WERI-Rb-1 (cell line): ENCODE measurements around the gene KCNJ5.

Experiments used
- DNase-seq: peaks from one replicate; pipeline ENCODE4 v3.0.0-alpha.2; 2020
- H3K27ac ChIP-seq: fragments of 250-450 bp; sonication (Bioruptor Pico); 2 replicates; pipeline ENCODE4 v1.5.1; 2020; ENCODE audit warnings: mild to moderate bottlenecking, moderate library complexity
- H3K27me3 ChIP-seq: fragments of 250-450 bp; sonication (Bioruptor Pico); 2 replicates; pipeline ENCODE4 v1.5.1; 2021; ENCODE audit warnings: mild to moderate bottlenecking, low read depth, moderate library complexity; ENCODE audit not compliant: insufficient read depth, severe bottlenecking
- H3K36me3 ChIP-seq: fragments of 250-450 bp; sonication (Bioruptor Pico); 2 replicates; pipeline ENCODE4 v1.5.1; 2020; ENCODE audit warnings: mild to moderate bottlenecking, moderate library complexity
- H3K4me3 ChIP-seq: 2 replicates; pipeline ENCODE4 v1.5.1; 2011; ENCODE audit warnings: low read depth, mild to moderate bottlenecking, control low read depth, low read length
- H3K9me3 ChIP-seq: fragments of 250-450 bp; sonication (Bioruptor Pico); 2 replicates; pipeline ENCODE4 v1.5.1; 2021; ENCODE audit warnings: mild to moderate bottlenecking, moderate library complexity; ENCODE audit not compliant: severe bottlenecking
- TF ChIP-seq, protein P1 (sequence below): IDR thresholded peaks from 2 replicates; pipeline ENCODE4 v1.5.1; 2011; ENCODE audit warnings: low read depth, mild to moderate bottlenecking, control low read depth, inconsistent platforms, low read length

Gene KCNJ5

DNA sequence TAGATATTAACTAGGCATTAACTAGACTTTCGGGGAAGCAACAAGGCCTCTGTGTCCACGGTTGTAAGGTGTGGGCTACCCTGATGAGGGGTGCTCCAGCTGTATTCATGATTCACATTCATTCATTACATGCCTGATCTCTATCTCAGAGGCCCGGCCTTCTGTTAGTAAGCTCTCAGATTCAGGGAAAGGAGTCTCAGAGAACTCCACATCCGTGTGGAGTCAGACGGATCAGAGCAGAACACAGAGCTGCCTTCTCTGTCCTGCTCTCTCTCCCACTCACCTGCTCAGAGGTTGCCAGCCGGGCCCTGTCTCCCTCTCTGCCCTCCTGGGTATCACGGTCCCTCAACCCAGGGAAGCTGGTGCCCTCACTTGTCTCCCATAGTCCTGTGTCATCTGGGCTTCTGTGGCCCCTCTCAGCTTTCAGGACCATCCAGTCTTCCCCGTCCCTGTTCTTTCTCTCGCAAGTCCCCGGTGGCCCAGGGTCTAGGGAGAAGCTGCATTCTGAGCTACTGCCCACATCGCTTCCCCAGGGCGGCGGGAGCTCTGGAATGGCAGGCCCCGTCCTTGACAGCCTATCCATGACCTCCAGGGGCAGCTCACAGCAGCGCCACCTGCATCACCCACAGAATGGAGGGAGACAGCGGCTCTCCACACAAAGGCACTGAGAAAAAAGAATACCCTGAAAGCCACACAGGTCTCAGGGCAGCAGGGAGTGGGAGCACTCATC, 47.2 kb downstream of the KCNJ5 start:
- no peak overlapping the region for H3K4me3 ChIP-seq
- H3K36me3 ChIP-seq: no peaks in the 10 kb centered on the region
- TF ChIP-seq, protein P1, sequence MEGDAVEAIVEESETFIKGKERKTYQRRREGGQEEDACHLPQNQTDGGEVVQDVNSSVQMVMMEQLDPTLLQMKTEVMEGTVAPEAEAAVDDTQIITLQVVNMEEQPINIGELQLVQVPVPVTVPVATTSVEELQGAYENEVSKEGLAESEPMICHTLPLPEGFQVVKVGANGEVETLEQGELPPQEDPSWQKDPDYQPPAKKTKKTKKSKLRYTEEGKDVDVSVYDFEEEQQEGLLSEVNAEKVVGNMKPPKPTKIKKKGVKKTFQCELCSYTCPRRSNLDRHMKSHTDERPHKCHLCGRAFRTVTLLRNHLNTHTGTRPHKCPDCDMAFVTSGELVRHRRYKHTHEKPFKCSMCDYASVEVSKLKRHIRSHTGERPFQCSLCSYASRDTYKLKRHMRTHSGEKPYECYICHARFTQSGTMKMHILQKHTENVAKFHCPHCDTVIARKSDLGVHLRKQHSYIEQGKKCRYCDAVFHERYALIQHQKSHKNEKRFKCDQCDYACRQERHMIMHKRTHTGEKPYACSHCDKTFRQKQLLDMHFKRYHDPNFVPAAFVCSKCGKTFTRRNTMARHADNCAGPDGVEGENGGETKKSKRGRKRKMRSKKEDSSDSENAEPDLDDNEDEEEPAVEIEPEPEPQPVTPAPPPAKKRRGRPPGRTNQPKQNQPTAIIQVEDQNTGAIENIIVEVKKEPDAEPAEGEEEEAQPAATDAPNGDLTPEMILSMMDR: no peak
- no peaks in the 10 kb centered on the region for H3K9me3 ChIP-seq
- no peak overlapping the region for H3K27ac ChIP-seq
- DNase-seq: no peak
- no peaks in the 10 kb centered on the region for H3K27me3 ChIP-seq

DNA sequence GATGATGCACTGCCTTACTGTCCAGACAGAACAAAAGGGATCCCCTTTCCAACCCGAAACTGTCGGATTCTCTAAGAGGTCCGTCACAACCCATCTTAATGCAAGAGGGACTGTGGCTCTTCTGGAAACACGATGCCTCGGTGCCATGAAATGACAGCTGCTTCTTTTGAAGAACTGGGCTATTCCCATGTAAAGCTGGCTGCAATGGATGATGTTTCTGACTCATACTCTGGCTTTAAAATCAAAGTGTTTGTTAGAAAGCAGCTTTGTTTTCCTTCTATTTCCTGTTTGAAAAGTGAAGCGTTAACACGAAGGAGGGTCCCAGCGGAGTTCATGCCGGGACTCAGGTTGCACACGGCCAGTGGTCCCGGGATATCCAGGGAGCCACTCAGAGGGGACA, 48.4 kb downstream of the KCNJ5 start:
- TF ChIP-seq, protein P1: no peak
- no peak overlapping the region for H3K4me3 ChIP-seq
- no peak overlapping the region for H3K27ac ChIP-seq
- DNase-seq: no peak
- H3K9me3 ChIP-seq: no peaks in the 10 kb centered on the region
- no peaks in the 10 kb centered on the region for H3K27me3 ChIP-seq
- no peaks in the 10 kb centered on the region for H3K36me3 ChIP-seq

DNA sequence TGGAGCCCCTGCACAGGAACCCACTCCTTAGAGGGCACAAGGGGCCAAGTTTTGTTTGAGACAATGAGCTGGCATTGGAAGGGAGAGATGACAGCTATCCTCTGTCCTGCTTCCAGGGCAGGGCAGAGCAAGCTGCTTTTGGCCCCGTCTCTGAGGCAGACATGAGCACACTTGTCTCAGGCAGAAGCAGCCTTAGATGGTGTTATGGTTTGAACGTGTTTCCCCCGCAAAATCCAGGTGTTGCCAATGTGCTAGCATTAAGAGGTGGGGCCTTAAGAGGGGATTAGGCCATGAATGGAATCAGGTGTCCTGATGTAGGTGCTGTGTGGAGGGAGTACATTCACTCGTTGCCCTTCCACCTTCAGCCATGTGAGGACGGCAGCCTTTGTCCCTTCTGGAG, 49.0 kb downstream of the KCNJ5 start:
- TF ChIP-seq, protein P1: no peak
- no peaks in the 10 kb centered on the region for H3K27me3 ChIP-seq
- no peaks in the 10 kb centered on the region for H3K36me3 ChIP-seq
- no peak overlapping the region for H3K4me3 ChIP-seq
- no peaks in the 10 kb centered on the region for H3K9me3 ChIP-seq
- DNase-seq: no peak
- H3K27ac ChIP-seq: no peak overlapping the region

DNA sequence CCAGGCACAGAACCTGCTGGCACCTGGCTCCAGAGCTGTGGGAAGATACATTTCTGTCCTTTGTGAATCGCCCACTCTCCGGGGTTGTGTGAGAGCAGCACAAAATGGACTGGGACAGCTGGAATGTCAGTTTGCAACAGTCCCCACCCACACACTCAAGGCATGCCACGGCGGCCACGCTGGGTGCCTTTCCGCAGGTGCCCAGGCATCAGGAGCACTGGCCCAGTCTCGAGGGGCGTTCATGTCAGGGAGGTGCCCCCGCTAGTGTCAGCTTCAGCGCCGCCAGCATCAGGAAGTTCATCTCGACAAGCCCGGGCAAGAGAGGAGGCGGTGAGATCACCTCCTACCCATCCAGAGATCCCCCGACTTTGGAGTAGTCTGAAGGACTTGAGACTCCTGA, 49.4 kb downstream of the KCNJ5 start:
- Histone ChIP-seq H3K4me3 (no peak overlapping the region), H3K27ac (no peak overlapping the region), H3K36me3 (no peaks in the 10 kb centered on the region), H3K27me3 (no peaks in the 10 kb centered on the region), H3K9me3 (no peaks in the 10 kb centered on the region)
- TF ChIP-seq, protein P1: no peak
- no peak for DNase-seq

DNA sequence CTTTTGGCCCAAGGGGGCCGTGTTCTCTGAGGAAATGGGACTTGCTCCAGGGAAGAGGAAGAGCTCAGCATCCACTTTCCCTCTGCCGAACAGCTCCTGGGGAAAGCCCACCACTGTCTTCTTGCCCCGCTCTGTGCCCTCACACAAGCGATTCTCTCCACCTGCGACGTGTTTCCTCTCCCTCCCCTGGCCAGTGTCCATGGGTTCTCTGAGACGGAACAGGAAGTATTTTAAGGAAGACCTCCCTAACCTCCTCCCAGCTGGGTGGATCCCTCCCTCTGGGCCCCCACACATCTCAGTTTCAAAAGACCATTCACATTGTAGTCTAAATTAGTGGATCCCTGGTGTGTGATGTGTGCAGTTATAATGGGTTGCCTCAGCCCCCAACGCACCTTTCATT, 50.0 kb downstream of the KCNJ5 start:
- Histone ChIP-seq H3K36me3 (no peaks in the 10 kb centered on the region), H3K4me3 (no peak overlapping the region), H3K27me3 (no peaks in the 10 kb centered on the region), H3K27ac (no peak overlapping the region), H3K9me3 (no peaks in the 10 kb centered on the region)
- TF ChIP-seq, protein P1: no peak
- DNase-seq: no peak

DNA sequence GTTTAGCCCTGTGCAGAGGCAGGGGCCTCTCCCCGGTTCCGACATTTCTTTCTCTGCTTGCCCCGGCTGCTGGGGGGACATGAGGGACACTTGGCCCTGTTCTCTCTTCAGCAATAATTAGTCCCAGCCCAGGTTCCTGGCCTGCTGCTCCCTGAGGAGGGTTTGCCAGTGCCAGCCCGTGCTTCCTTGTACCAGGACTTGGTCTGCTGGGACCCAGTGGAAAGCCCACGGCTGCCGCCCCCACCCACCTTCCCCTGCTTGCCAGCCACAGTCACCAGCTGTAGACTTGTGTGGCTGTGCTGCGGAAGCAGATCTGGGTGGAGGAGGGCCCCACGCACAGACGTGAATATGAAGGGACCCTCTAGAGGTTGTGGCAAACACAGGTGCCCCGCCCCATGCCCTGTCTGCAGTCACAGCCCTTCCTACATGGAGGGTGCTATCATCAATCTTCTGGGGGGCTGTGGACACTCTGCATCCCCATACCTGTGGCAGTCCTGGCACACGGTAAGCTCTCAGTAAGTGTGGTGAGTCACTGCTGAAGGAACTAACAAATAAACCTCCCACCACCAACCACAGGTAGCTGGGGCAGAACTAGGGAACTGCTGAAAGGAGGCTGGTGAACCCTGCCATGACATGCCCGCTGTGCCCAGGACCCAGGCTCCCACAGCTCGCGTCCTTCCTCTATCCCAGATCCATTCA, 50.6 kb downstream of the KCNJ5 start:
- H3K4me3 ChIP-seq: no peak overlapping the region
- H3K27me3 ChIP-seq: no peaks in the 10 kb centered on the region
- no peaks in the 10 kb centered on the region for H3K9me3 ChIP-seq
- no peak for DNase-seq
- TF ChIP-seq, protein P1: no peak
- no peaks in the 10 kb centered on the region for H3K36me3 ChIP-seq
- no peak overlapping the region for H3K27ac ChIP-seq
